Measurements from ENCODE around the gene BCAT1.

Gene BCAT1

DNA sequence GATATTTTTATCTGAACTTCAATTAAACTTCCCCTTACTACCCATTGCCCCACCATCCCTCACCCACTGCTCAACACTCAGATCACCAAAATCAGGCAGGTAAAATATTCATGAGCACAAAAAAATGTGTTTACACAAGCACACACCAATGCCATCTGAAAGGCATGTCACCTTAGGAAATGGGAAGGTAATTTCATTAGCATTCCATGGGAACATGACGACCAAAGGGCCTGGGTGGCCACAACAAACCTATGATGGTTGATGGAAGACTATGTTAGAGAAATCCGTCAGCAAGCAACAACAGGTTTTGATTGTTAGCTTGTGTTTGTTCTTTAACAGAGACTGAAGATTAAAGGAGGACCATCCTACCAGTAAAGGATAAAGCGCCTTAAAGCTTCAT, 97.6 kb downstream of the BCAT1 start:
- no peak for DNase-seq (ENCODE audit: low read depth)
- no peak for TF ChIP-seq CTCF (IDR thresholded peaks at IDR 0.05; ENCODE audit: low read depth, low read length, missing control alignments)
- no peak overlapping the region for H3K4me3 ChIP-seq (ENCODE audit: low read depth, low read length)

DNA sequence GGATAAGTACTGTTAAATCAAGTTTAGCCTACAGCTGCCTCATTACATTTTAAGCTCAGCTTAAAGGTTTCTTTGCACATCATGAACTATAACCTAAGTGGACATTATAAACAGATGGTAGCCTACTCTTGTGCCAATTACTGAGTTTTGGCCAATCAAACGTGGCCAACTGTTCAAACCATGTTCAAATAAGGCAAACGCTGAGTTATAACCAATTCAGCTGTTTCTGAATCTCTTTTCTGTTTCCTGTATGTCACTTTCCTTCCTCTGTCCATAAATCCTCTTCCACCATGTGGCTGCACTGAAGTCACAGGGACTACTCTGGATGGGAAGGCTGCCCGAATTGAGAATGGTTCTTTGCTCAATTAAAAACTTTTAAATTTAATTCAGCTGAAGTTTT, 98.4 kb downstream of the BCAT1 start:
- no peak for DNase-seq (ENCODE audit: low read depth)
- H3K4me3 ChIP-seq (ENCODE audit: low read depth, low read length), result no peak overlapping the region
- no peak for TF ChIP-seq CTCF (IDR thresholded peaks at IDR 0.05; ENCODE audit: low read depth, low read length, missing control alignments)

DNA sequence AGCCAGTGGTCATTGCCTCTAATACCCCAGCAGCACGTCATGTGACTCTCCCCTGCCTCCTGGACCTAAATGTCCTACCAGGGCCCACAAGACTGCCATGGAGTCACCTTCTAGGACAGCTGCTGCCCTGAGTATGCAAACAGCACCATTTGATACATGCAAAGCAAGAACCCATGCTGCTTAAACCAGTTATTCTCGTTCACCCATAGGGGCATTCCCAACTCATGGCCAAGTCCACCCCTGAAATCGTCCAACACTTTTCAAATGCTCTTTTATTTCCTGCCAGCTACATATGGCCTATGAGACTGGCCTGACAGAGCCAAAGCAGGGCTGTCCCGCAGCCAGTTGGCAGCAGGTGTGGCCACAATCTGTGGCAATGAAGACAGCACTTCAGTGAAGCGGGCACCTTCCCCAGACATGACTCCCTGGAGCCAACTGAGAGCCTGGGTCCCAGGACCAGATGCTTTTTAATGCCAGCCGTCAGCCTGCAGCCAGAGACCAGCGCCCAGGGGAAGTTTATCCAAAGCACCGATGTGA, 99.9 kb downstream of the BCAT1 start:
- no peak for DNase-seq (ENCODE audit: low read depth)
- H3K4me3 ChIP-seq (ENCODE audit: low read depth, low read length), result no peak overlapping the region
- TF ChIP-seq CTCF (IDR thresholded peaks at IDR 0.05; ENCODE audit: low read depth, low read length, missing control alignments), result no peak

- TF ChIP-seq CTCF (IDR thresholded peaks at IDR 0.05; ENCODE audit: low read depth, low read length, missing control alignments), result no peak
- no peak overlapping the region for H3K4me3 ChIP-seq (ENCODE audit: low read depth, low read length)
- DNase-seq (ENCODE audit: low read depth), result no peak
Measured at GRCh38 chr12:24846689-24847088, 102.2 kb downstream of the BCAT1 start.

- no peak overlapping the region for H3K4me3 ChIP-seq (ENCODE audit: low read depth, low read length)
- DNase-seq (ENCODE audit: low read depth), result no peak
- TF ChIP-seq CTCF (IDR thresholded peaks at IDR 0.05; ENCODE audit: low read depth, low read length, missing control alignments), result no peak
Measured at GRCh38 chr12:24845615-24846014, 103.3 kb downstream of the BCAT1 start.

DNA sequence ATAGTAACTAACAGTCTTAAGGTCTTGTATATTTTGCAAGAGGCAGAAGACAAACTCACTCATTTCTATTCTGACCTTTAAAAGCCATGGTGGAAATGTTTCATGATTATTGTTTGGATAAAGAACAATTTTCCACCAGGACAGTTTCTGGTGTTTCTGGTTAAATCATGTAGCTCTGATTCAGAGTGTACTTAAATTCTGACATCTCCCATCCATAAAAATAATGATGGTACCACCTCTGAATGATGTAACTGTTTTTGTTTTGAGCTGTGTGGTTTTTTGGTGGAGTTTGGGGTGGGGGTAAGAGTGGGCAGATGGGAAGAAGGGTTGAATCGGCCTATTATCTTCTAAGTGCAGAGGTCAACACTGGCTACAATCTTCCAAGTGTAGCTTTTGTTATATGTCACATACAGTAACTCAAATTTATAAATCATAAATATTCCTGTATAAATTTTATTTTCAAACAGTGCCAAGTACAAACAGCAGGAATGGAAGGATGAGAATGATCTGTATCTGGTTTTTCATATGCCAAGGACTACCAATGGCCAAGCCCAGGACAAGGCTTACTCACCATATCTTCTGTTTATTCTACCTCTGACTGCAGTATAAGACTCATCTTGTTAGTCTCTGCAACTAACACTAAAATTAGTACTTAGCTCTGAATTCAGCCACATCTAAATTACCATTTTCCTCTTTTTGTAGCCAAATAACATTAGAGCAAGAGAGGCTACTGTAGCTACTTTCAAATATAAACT, 108.7 kb downstream of the BCAT1 start:
- H3K4me3 ChIP-seq (ENCODE audit: low read depth, low read length), result no peak overlapping the region; the same call in 1 of the 2 replicates
- TF ChIP-seq CTCF (IDR thresholded peaks at IDR 0.05; ENCODE audit: low read depth, low read length, missing control alignments), result no peak
- no peak for DNase-seq (ENCODE audit: low read depth)

All from GM12864 (cell line).